HepG2 (cell line): Measurements from ENCODE around the gene TNS1. TPM values are rescaled to one million over a fixed set of nuclear protein-coding genes. Genes with fewer than 3 reads are reported as not detected.

Source experiments
- ATAC-seq: fragments of 200-7000 bp; cut with Tn5 transposase; 3 replicates; pipeline ENCODE4 v1.9.1; 2020; ENCODE audit warnings: mild to moderate bottlenecking, moderate library complexity
- BruUV-seq: library from RNA; stranded (reverse); fragments of 400-500 nt; replicated peaks from 2 replicates; lab custom pipeline; 2021; lab: Mats Ljungman, UMichigan
- CTCF ChIA-PET: fragments of 300-600 bp; formaldehyde crosslinking; extraction: SDS; loops from one replicate; lab custom pipeline; 2021; ENCODE audit warnings: low total read pairs, inconsistent platforms, low intra/inter-chr PET ratio; lab: Yijun Ruan, JAX
- POLR2A ChIA-PET: fragments of 350-600 bp; sonication (Branson Sonifier 250); formaldehyde crosslinking; loops from one replicate; lab custom pipeline; 2020; ENCODE audit warnings: antibody characterized with exemption, inconsistent platforms; lab: Yijun Ruan, JAX
- DNase-seq: peaks from one replicate; pipeline ENCODE4 v3.0.0-alpha.2; 2015; ENCODE audit warnings: low spot score
- FAIRE-seq: peaks from 3 replicates; lab custom pipeline; 2011; peaks lifted over from hg19 to GRCh38; lab: Jason Lieb, UNC
- H2AFZ ChIP-seq: one replicate; pipeline ENCODE4 v1.6.1; 2011; ENCODE audit warnings: low read length, inconsistent platforms
- H3K27ac ChIP-seq: fragments of 300-600 bp; 3 replicates; pipeline ENCODE4 v1.8.0; 2011; ENCODE audit warnings: mixed run types, mild to moderate bottlenecking, mixed read lengths, low read length, inconsistent platforms; ENCODE audit not compliant: insufficient read depth; ENCODE audit errors: extremely low read length
- H3K27me3 ChIP-seq, 2 experiments: fragments of 200-600 bp in 1 of 2; 2 replicates in 1 of 2; 3 replicates in 1 of 2; pipeline versions ENCODE4 v1.6.0 to v1.8.0; 2011; ENCODE audit warnings: low read length in 2 of 2, mild to moderate bottlenecking in 2 of 2, moderate library complexity in 2 of 2, inconsistent platforms in 1 of 2; ENCODE audit not compliant: insufficient read depth in 2 of 2, control insufficient read depth in 1 of 2
- H3K36me3 ChIP-seq, 2 experiments: fragments of 200-600 bp in 1 of 2; replicated peaks in 1 of 2; 2 replicates in 1 of 2; 3 replicates in 1 of 2; pipeline versions ENCODE4 v1.5.1 to v1.8.0; 2011; ENCODE audit warnings: low read length in 2 of 2, inconsistent platforms in 1 of 2; ENCODE audit not compliant: insufficient read depth in 2 of 2, control insufficient read depth in 1 of 2
- H3K4me1 ChIP-seq: 2 replicates; pipeline ENCODE4 v1.5.1; 2012; ENCODE audit warnings: low read length, inconsistent platforms; ENCODE audit not compliant: insufficient read depth
- H3K4me2 ChIP-seq: 2 replicates; pipeline ENCODE4 v1.6.0; 2011; ENCODE audit warnings: low read depth, low read length, inconsistent platforms
- H3K4me3 ChIP-seq, 3 experiments: fragments of 200-600 bp in 1 of 3; sonication (generic), shearing (Covaris generic) in 1 of 3; replicated peaks in 1 of 3; 2 replicates each; pipeline ENCODE4 v1.5.1; 2011 to 2016; ENCODE audit warnings: low read length in 3 of 3, inconsistent platforms in 2 of 3, low read depth in 2 of 3, mild to moderate bottlenecking in 2 of 3, control low read depth in 1 of 3, mixed read lengths in 1 of 3; ENCODE audit not compliant: insufficient read depth in 1 of 3
- H3K79me2 ChIP-seq: one replicate; pipeline ENCODE4 v1.6.1; 2011; ENCODE audit warnings: low read length, inconsistent platforms; ENCODE audit not compliant: insufficient read depth
- H3K9ac ChIP-seq: 2 replicates; pipeline ENCODE4 v1.6.0; 2011; ENCODE audit warnings: mild to moderate bottlenecking, low read depth, low read length, inconsistent platforms; ENCODE audit not compliant: insufficient read depth
- H3K9me3 ChIP-seq: 2 replicates; pipeline ENCODE4 v1.5.1; 2012; ENCODE audit warnings: mild to moderate bottlenecking, low read length
- H4K20me1 ChIP-seq: 2 replicates; pipeline ENCODE4 v1.6.0; 2011; ENCODE audit warnings: inconsistent platforms, mild to moderate bottlenecking, low read length, moderate library complexity; ENCODE audit not compliant: insufficient read depth
- MIXL1 ChIP-seq: IDR thresholded peaks from 2 replicates; pipeline ENCODE4 v1.6.1; 2016
- MTF1 ChIP-seq: sonication (generic); formaldehyde crosslinking; IDR thresholded peaks from 2 replicates; pipeline ENCODE4 v1.5.0; 2020; ENCODE audit warnings: missing genetic modification reagents
- REPIN1 ChIP-seq: sonication (generic); formaldehyde crosslinking; IDR thresholded peaks from 2 replicates; pipeline ENCODE4 v1.8.0; 2022; ENCODE audit warnings: missing genetic modification reagents, low read depth, mild to moderate bottlenecking, borderline replicate concordance
- SMC3 ChIP-seq: IDR thresholded peaks from 2 replicates; pipeline ENCODE4 v1.6.1; 2011; ENCODE audit warnings: low read length, improper control_type of control experiment
- SRSF9 ChIP-seq: fragments of 200-400 bp; formaldehyde crosslinking; IDR thresholded peaks from 2 replicates; pipeline ENCODE4 v1.6.1; 2018; ENCODE audit warnings: borderline replicate concordance, mild to moderate bottlenecking, low read depth, low read length; ENCODE audit not compliant: insufficient read depth, poor library complexity, severe bottlenecking
- ZFP37 ChIP-seq: sonication (generic); formaldehyde crosslinking; IDR thresholded peaks from 2 replicates; pipeline ENCODE4 v1.4.0; 2020; ENCODE audit warnings: missing genetic modification reagents, borderline replicate concordance
- ZFP82 ChIP-seq: sonication (generic); formaldehyde crosslinking; IDR thresholded peaks from 2 replicates; pipeline ENCODE4 v1.5.1; 2020; ENCODE audit warnings: mild to moderate bottlenecking, missing genetic modification reagents, borderline replicate concordance
- ZNF121 ChIP-seq: sonication (generic); formaldehyde crosslinking; IDR thresholded peaks from 2 replicates; pipeline ENCODE4 v1.5.0; 2020; ENCODE audit warnings: mild to moderate bottlenecking, missing genetic modification reagents
- ZNF441 ChIP-seq: sonication (generic); formaldehyde crosslinking; IDR thresholded peaks from 2 replicates; pipeline ENCODE4 v1.7.0; 2021; ENCODE audit warnings: missing genetic modification reagents, borderline replicate concordance
- ZNF660 ChIP-seq: sonication (generic); formaldehyde crosslinking; IDR thresholded peaks from 2 replicates; pipeline ENCODE4 v1.5.1; 2020; ENCODE audit warnings: mild to moderate bottlenecking, low read depth, missing genetic modification reagents, borderline replicate concordance
- ZNF776 ChIP-seq: sonication (generic); formaldehyde crosslinking; IDR thresholded peaks from 2 replicates; pipeline ENCODE4 v1.4.0; 2020; ENCODE audit warnings: mild to moderate bottlenecking, missing genetic modification reagents
- ZNF891 ChIP-seq: sonication (generic); formaldehyde crosslinking; IDR thresholded peaks from 2 replicates; pipeline ENCODE4 v1.5.0; 2020; ENCODE audit warnings: mild to moderate bottlenecking, missing genetic modification reagents
- ZSCAN29 ChIP-seq: sonication (generic); formaldehyde crosslinking; conservative IDR thresholded peaks from 2 replicates; pipeline ENCODE4 v1.4.0; 2020; ENCODE audit warnings: mild to moderate bottlenecking, missing genetic modification reagents
- WGBS: methylation state at CpG from one replicate; pipeline ENCODE4 v1.1.6; 2017; ENCODE audit warnings: low lambda C conversion rate; 5-methylcytosine and 5-hydroxymethylcytosine counted together
- in situ Hi-C: cut with HindIII; loops from 2 replicates; pipeline ENCODE4 v1.10.0; 2017; ENCODE audit warnings: low pct_unique_long_range_greater_than_20kb; ENCODE audit not compliant: extremely low pct_ligation_motif_present
- intact Hi-C: fragments of 100-400 bp; cut with micrococcal nuclease; formaldehyde crosslinking; loops from one replicate; pipeline ENCODE4 v1.10.0; 2022; ENCODE audit not compliant: unreplicated experiment
- polyA plus RNA-seq, 8 experiments: library from polyadenylated mRNA; depleted of rRNA in 3 of 8; stranded (reverse) in 7 of 8; unstranded in 1 of 8; fragments of >200 nt; fragmentation: Illumina TruSeq in 4 of 8; extraction: Trizol in 4 of 8; gene quantifications; 2 replicates each; pipeline versions ENCODE4 v1.2.1 to v1.2.3, GENCODE V29; 2011 to 2016; ENCODE audit warnings: low read depth in 4 of 8, missing spikeins in 1 of 8, mixed read lengths in 1 of 8; ENCODE audit not compliant: insufficient read depth in 1 of 8
- total RNA-seq, 5 experiments: library from RNA; depleted of rRNA; stranded (reverse); fragments of >200 nt; fragmentation: Illumina TruSeq; extraction: Trizol; gene quantifications; 2 replicates each; pipeline ENCODE4 v1.2.3, GENCODE V29; 2016; ENCODE audit warnings: low read depth in 1 of 5
- TF ChIP-seq, protein P1 (sequence below), 2 experiments: fragments of 450-650 bp in 1 of 2; sonication (generic) in 1 of 2; formaldehyde crosslinking; IDR thresholded peaks; 2 replicates each; pipeline versions ENCODE4 v1.5.0 to v1.8.0; 2020 to 2022; ENCODE audit warnings: mild to moderate bottlenecking in 1 of 2, missing genetic modification reagents in 1 of 2
- TF ChIP-seq, protein P2 (sequence below): sonication (generic); formaldehyde crosslinking; IDR thresholded peaks from 2 replicates; pipeline ENCODE4 v1.9.0; 2022; ENCODE audit warnings: low read depth, missing genetic modification reagents

The TNS1 gene
- total and polyA plus RNA-seq, 2 of the 13 experiments (the other 11 are each of a cell fraction or from before 2014, with no cell fraction given) = 1.9 to 118 TPM

DNA sequence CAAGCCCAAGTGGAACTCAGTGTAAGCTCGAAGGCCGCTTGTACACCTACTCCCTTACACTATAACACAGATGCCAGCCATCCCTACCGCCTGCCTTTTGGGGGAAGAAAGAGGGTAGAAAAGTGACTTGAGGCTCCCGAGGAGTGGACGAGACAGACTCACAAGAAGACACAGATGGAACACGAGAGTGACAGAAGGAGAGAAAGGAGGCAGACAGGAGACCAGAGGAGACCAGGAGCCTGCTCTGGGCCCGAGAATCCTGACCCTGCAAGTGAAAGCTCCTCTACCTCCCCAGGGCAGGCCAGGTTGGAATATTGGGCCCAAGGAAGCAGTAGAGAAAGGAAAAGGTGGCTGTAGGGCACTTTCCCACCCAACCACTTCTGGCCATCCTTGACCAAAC lies 23.4 kb upstream of the TNS1 start:
- no peaks in the 10 kb centered on the region for H3K9me3 ChIP-seq
- FAIRE-seq = no peak
- no peaks in the 10 kb centered on the region for H4K20me1 ChIP-seq
- H3K79me2 ChIP-seq = no peaks in the 10 kb centered on the region
- H3K9ac ChIP-seq = no peak overlapping the region
- no peaks in the 10 kb centered on the region for H3K36me3 ChIP-seq
- no peak for ATAC-seq
- no TSS peak for BruUV-seq
- no peak overlapping the region for H2AFZ ChIP-seq
- H3K4me1 ChIP-seq = no peaks in the 10 kb centered on the region
- POLR2A ChIA-PET = no interaction called here
- in situ Hi-C loops = no loop called here
- no peak overlapping the region for H3K4me3 ChIP-seq
- 16% methylated on average over 7 of the region's 7 CpGs for WGBS
- no peak overlapping the region for H3K4me2 ChIP-seq
- intact Hi-C loops = no loop called here
- peaks cover 8 to 60% of the 10 kb centered on the region in 2 experiments for H3K27me3 ChIP-seq
- TF ChIP-seq, protein P1, sequence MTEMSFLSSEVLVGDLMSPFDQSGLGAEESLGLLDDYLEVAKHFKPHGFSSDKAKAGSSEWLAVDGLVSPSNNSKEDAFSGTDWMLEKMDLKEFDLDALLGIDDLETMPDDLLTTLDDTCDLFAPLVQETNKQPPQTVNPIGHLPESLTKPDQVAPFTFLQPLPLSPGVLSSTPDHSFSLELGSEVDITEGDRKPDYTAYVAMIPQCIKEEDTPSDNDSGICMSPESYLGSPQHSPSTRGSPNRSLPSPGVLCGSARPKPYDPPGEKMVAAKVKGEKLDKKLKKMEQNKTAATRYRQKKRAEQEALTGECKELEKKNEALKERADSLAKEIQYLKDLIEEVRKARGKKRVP (CRISPR knock-in tag; IDR thresholded peaks at IDR 0.05) = no peak
- TF ChIP-seq MTF1 (CRISPR knock-in tag) (no peak), REPIN1 (CRISPR knock-in tag) (no peak), ZSCAN29 (no peak), MIXL1 (CRISPR knock-in tag) (no peak), ZNF441 (no peak), SMC3 (no peak), ZFP37 (CRISPR knock-in tag) (no peak), ZNF660 (CRISPR knock-in tag) (no peak), SRSF9 (no peak), ZNF776 (CRISPR knock-in tag) (no peak), ZNF121 (CRISPR knock-in tag) (no peak), ZFP82 (no peak), ZNF891 (no peak)
- TF ChIP-seq, protein P2, sequence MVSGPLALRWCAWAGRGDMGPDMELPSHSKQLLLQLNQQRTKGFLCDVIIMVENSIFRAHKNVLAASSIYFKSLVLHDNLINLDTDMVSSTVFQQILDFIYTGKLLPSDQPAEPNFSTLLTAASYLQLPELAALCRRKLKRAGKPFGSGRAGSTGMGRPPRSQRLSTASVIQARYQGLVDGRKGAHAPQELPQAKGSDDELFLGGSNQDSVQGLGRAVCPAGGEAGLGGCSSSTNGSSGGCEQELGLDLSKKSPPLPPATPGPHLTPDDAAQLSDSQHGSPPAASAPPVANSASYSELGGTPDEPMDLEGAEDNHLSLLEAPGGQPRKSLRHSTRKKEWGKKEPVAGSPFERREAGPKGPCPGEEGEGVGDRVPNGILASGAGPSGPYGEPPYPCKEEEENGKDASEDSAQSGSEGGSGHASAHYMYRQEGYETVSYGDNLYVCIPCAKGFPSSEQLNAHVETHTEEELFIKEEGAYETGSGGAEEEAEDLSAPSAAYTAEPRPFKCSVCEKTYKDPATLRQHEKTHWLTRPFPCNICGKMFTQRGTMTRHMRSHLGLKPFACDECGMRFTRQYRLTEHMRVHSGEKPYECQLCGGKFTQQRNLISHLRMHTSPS = no peak
- TF ChIP-seq, all 625 proteins: peak for 0
- DNase-seq = no peak
- CTCF ChIA-PET = no interaction called here
- H3K27ac ChIP-seq = no peak overlapping the region
